Breast epithelium (tissue), 3 donors: ENCODE measurements around the gene SLCO4C1.

Source experiments
- POLR2A ChIP-seq: fragments of 450-650 bp; IDR thresholded peaks from one replicate; pipeline ENCODE4 v1.6.1; 2016; ENCODE audit warnings: antibody characterized with exemption, mild to moderate bottlenecking, moderate library complexity
- POLR2AphosphoS5 ChIP-seq, 3 donors: sonication (generic); formaldehyde crosslinking; IDR thresholded peaks; one replicate each; pipeline ENCODE4 v1.6.1; 2017; ENCODE audit warnings: antibody characterized with exemption in 3 of 3

DNA sequence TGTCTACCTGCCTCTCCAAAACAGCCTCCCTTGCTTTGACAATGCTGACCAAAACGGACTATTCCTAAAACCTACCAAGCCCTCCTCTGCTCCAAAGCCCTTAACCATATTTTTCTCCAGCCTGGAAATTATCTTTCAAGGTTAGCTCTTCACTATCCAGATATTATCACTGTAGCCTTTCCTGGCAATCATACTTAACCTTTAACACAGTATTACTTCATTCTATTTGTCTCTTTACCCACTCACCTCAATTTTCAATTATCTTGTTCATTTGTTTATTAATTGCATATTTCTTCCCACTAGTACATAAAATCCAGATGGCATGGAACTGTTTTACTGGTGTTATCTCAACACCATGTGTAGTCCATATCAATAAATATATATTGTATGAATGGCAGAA is 7.5 kb downstream of the SLCO4C1 start:
- TF ChIP-seq POLR2AphosphoS5 (IDR thresholded peaks at IDR 0.05): no peak
- TF ChIP-seq POLR2A: no peak
